ENCODE results near the gene PIK3C2G. TPM values are rescaled to one million over a fixed set of nuclear protein-coding genes. Genes with fewer than 3 reads are reported as not detected.

Gene PIK3C2G
- total and polyA plus RNA-seq, 10 of the 15 experiments (the other 5 are each of a cell fraction or from before 2014, with no cell fraction given): not detected

DNA sequence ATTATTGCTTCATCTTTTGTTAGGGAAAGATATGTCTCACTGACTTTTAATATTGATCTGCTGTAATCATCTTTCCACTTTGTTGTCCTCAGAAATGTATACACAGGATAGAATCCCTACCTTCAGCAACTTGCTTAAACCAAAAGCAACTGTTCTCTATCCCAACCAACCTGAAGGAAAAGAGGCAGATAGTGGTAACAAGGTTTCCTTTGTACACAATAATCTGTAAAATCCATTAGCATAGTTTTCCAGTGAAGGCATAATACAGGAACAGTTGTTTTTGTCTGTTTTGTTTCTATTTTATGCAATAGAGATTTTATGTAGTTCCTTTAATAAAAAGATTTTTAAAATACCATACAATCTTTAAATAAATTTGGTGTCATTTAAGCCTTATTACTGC is 170.5 kb downstream of the PIK3C2G start:
- SMC1A ChIA-PET (ENCODE audit: uncharacterized antibody, unreplicated experiment): no interaction called here
- CTCF ChIA-PET: no interaction called here
- no peaks in the 10 kb centered on the region for H3K4me1 ChIP-seq (ENCODE audit: control insufficient read depth, insufficient read depth, low read length)
- FAIRE-seq (no peak), DNase-seq (ENCODE audit: low read depth, low spot score) (no peak), ATAC-seq (no peak)
- BruUV-seq (replicated peaks): no TSS peak
- POLR2A ChIA-PET: no interaction called here
- no peaks in the 10 kb centered on the region for H3K36me3 ChIP-seq (ENCODE audit: control insufficient read depth in 2 of 2, insufficient read depth in 2 of 2, low read length in 1 of 2)
- in situ Hi-C loops (cut with MboI) (loop anchor here (10.0 kb wide), 1 partner anchor 753 kb away; no protein-coding TSS in a partner anchor), intact Hi-C loops (cut with micrococcal nuclease; ENCODE audit: unreplicated experiment) (loop anchor here (2.0 to 10.0 kb wide), 2 partner anchors 213 to 755 kb away; no protein-coding TSS in a partner anchor)
- H3K27ac ChIP-seq (ENCODE audit: control insufficient read depth, insufficient read depth): no peak overlapping the region
- H2AFZ ChIP-seq (ENCODE audit: control insufficient read depth, low read depth, low read length): no peak overlapping the region
- no peak for TF ChIP-seq CBX3 (IDR thresholded peaks at IDR 0.05; ENCODE audit: borderline replicate concordance, low read depth)
- TF ChIP-seq, protein P1, sequence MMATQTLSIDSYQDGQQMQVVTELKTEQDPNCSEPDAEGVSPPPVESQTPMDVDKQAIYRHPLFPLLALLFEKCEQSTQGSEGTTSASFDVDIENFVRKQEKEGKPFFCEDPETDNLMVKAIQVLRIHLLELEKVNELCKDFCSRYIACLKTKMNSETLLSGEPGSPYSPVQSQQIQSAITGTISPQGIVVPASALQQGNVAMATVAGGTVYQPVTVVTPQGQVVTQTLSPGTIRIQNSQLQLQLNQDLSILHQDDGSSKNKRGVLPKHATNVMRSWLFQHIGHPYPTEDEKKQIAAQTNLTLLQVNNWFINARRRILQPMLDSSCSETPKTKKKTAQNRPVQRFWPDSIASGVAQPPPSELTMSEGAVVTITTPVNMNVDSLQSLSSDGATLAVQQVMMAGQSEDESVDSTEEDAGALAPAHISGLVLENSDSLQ (IDR thresholded peaks at IDR 0.05): no peak
- no peak for TF ChIP-seq RAD21 (IDR thresholded peaks at IDR 0.05; ENCODE audit: insufficient read depth, low read depth, low read length)
- TF ChIP-seq PRDM15 (CRISPR knock-in tag; IDR thresholded peaks at IDR 0.05): no peak
- TF ChIP-seq SUZ12 (IDR thresholded peaks at IDR 0.05; ENCODE audit: unreplicated experiment): no peak
- no peak for TF ChIP-seq ZNF24 (IDR thresholded peaks at IDR 0.05)
- TF ChIP-seq PAX5 (IDR thresholded peaks at IDR 0.05; ENCODE audit: borderline replicate concordance, low read depth, low read length): no peak
- no peak for TF ChIP-seq NFIC (IDR thresholded peaks at IDR 0.05; ENCODE audit: low read depth, low read length)
- TF ChIP-seq RCOR1 (conservative IDR thresholded peaks at IDR 0.05; ENCODE audit: low read depth, low read length): no peak
- TF ChIP-seq PML (IDR thresholded peaks at IDR 0.05; ENCODE audit: low read length): no peak
- TF ChIP-seq NR2C2 (IDR thresholded peaks at IDR 0.05; ENCODE audit: borderline replicate concordance, control insufficient read depth, insufficient read length, low read depth): no peak
- TF ChIP-seq EED (IDR thresholded peaks at IDR 0.05; ENCODE audit: low read depth): no peak
- TF ChIP-seq, protein P2, sequence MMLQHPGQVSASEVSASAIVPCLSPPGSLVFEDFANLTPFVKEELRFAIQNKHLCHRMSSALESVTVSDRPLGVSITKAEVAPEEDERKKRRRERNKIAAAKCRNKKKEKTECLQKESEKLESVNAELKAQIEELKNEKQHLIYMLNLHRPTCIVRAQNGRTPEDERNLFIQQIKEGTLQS (IDR thresholded peaks at IDR 0.05; ENCODE audit: borderline replicate concordance, extremely low read depth, low read depth, low read length): no peak
- no peak for TF ChIP-seq BHLHE40 (IDR thresholded peaks at IDR 0.05; ENCODE audit: borderline replicate concordance in 1 of 2, low read depth in 2 of 2, low read length in 1 of 2)
- TF ChIP-seq FOXM1 (IDR thresholded peaks at IDR 0.05; ENCODE audit: low read depth, low read length): no peak
- TF ChIP-seq BCL3 (IDR thresholded peaks at IDR 0.05; ENCODE audit: borderline replicate concordance, insufficient read depth, low read depth, low read length, poor library complexity, severe bottlenecking): no peak
- no peak for TF ChIP-seq HDGF (IDR thresholded peaks at IDR 0.05)
- RAD21 ChIA-PET (ENCODE audit: unreplicated experiment): interaction anchor here (0.6 kb wide), 1 partner anchor 755 kb away, joined by 3 read pairs; no protein-coding TSS in a partner anchor
- H3K9me3 ChIP-seq (replicated peaks; ENCODE audit: control insufficient read depth, insufficient read depth, low read length): no peaks in the 10 kb centered on the region
- no peaks in the 10 kb centered on the region for H3K27me3 ChIP-seq (replicated peaks in 1 of 2; ENCODE audit: control insufficient read depth in 2 of 2, insufficient read depth in 2 of 2, low read length in 1 of 2)
- H3K79me2 ChIP-seq (ENCODE audit: control insufficient read depth, insufficient read depth, low read length): no peaks in the 10 kb centered on the region
- no peak overlapping the region for H3K4me2 ChIP-seq (ENCODE audit: control insufficient read depth, insufficient read depth)
- H4K20me1 ChIP-seq (ENCODE audit: control insufficient read depth, insufficient read depth): no peaks in the 10 kb centered on the region
- H3K4me3 ChIP-seq: no peak overlapping the region
- H3K9ac ChIP-seq (ENCODE audit: control insufficient read depth, insufficient read depth, low read length): no peak overlapping the region

All from GM12878 (cell line).